ENCODE measurements around the gene ARPC2.

The ARPC2 gene

DNA sequence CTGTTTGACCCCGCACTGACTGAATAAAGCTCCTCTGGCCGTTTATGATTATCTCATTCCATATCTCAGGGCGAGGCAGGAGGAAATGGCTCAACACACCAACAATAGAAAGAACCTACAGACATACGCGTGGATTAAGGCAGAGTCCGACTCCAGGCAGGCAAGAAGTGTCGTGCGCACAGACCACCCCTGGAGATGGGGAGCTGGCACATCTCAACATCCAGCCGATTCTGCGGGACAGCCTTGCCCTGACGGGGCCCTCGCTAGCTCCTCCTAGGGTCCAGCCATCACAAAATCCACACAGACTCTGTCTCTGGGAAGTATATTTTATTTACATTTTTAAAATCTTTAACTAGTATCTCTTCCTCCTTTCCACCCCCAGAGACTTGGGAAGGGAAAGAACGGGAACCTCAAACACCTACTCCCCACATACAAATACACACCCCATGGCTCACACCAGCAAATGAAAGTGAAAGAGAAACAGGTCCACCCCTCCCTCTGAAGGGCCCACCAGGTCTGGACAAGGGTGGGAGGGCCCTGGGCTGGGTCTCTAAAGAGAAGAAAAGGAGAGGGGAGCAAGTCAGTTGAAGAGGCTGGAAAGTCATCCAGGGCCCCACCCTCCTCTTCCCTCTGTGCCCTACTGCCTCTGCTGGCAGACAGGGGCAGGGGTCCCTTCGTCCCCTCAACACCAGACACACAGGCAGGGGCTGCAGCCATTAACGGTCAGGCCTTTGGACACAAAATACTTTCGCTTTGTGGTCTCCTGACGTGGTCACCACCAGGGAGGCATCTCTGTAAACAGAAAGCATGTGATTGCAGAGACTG is 47.0 kb downstream of the ARPC2 start:
- TF ChIP-seq, protein P1, sequence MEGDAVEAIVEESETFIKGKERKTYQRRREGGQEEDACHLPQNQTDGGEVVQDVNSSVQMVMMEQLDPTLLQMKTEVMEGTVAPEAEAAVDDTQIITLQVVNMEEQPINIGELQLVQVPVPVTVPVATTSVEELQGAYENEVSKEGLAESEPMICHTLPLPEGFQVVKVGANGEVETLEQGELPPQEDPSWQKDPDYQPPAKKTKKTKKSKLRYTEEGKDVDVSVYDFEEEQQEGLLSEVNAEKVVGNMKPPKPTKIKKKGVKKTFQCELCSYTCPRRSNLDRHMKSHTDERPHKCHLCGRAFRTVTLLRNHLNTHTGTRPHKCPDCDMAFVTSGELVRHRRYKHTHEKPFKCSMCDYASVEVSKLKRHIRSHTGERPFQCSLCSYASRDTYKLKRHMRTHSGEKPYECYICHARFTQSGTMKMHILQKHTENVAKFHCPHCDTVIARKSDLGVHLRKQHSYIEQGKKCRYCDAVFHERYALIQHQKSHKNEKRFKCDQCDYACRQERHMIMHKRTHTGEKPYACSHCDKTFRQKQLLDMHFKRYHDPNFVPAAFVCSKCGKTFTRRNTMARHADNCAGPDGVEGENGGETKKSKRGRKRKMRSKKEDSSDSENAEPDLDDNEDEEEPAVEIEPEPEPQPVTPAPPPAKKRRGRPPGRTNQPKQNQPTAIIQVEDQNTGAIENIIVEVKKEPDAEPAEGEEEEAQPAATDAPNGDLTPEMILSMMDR (IDR thresholded peaks at IDR 0.05) = no peak

DNA sequence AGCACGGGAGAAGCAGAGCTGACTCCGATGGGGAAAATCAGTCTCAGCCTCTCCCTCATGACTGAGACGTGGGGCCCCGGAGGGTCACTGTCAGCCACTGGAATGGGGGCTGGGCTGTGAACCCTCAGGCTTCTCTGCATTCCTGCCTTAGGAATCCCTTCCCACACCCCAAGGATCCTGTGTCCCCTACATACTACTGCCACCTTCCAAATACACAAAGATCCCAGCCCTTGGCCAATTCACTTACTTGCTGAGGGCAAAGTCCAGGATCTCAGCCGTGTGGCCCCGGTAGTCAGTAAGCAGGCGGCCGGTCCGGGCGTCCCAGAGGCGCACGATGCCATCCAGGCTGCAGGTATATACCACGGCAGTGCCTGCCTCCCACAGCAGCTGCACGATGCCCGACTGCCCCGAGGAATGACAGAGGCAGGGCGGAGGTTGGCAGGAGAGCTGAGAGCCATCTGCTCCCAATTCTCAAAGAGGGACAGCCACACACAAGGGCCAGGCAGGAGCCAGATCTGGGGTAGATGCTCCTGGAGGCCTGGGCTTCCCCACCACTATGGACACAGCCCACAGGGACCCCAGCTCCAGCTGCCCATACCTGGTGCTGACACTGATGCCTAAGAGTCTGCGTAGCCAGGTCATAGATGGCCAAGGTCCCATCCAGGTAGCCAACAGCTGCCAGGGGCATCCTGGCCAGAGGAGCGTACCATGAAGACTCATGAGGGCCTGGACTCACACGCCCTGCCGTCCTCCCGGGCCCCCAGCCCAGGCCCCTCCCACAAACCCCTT is 48.0 kb downstream of the ARPC2 start:
- TF ChIP-seq, protein P1 (IDR thresholded peaks at IDR 0.05) = no peak

GRCh38 chr2:218265626-218266025 is 48.6 kb downstream of the ARPC2 start:
- TF ChIP-seq, protein P1 (IDR thresholded peaks at IDR 0.05) = no peak

DNA sequence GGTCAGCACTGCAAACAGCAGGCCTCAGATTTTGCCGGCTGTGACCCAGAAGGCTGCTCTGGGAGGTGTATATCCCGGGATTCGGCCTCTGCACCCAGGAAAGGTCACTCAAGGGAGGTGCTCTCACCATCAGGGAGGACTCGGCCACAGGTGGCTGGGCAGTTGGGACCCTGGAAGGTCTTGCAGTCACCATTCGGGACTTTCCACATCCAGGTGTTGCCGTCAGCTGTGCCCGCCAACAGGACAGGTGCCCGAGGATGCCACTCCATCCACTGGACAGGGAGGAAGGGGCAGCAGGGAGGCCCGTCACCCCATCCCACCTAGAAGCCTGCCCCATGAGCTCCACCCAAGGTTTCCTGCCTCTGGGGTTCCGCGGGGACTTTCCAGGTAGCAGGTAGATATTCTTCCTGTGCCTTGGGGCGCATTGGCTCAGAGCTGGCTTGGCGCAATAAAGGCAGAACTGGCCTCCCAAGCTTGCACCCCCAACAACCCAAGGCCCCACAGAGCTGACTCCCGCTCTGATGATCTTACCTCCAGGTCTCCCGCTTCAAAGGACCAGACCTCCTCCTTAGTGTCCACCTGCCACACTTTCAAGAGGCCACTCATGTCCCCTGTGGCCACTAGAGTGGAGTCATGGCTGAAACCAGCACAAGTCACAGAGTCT is 49.5 kb downstream of the ARPC2 start:
- TF ChIP-seq, protein P1 (IDR thresholded peaks at IDR 0.05) = no peak

DNA sequence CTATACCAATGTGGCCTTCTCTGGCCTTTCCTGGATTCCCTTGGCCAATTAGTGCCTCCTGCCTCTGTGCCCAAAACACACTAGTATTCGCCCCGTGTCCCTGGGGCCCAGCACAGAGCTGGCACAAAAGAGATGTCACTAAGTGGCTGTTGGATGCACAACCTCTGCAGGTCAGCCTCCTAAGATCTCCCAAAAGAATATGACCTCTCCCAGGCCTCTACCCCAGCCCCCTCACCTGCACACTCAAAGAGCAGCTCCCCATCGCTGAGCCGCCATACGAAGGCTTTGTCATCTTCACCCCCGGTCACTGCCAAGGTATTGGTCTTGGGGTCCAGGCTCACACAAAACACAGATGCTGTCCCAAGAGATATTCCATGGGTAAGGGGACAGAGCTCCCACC is 50.3 kb downstream of the ARPC2 start:
- TF ChIP-seq, protein P1 (IDR thresholded peaks at IDR 0.05) = no peak

- TF ChIP-seq, protein P1 (IDR thresholded peaks at IDR 0.05) = no peak
These were observed 53.1 kb downstream of the ARPC2 start, which contains the start of the genes AAMP and PNKD for GRCh38 chr2:218269900-218270720. TSS of gene AAMP (minus strand) at chr2:218270137. CDS start at chr2:218270086, 51 bp downstream. TSS of gene PNKD (plus strand) at chr2:218270519. CDS start at chr2:218270536, 17 bp downstream.
